HCT116 (cell line): ENCODE data around the gene HJURP. TPM values are rescaled to one million over a fixed set of nuclear protein-coding genes. Genes with fewer than 3 reads are reported as not detected.

Experiments
- ATAC-seq: fragments of 200-7000 bp; cut with Tn5 transposase; 2 replicates; pipeline ENCODE4 v1.9.1; 2020; ENCODE audit warnings: mild to moderate bottlenecking, moderate library complexity
- BruUV-seq: library from RNA; stranded (reverse); fragments of 400-500 nt; replicated peaks from 2 replicates; lab custom pipeline; 2021; lab: Mats Ljungman, UMichigan
- CTCF ChIA-PET: fragments of 300-600 bp; sonication (Branson Sonifier 250); formaldehyde crosslinking; loops from one replicate; lab custom pipeline; 2021; ENCODE audit warnings: antibody characterized with exemption; lab: Charles Lee
- POLR2A ChIA-PET: fragments of 300-600, 350-600 bp; sonication (Branson Sonifier 250); formaldehyde crosslinking; loops from one replicate; lab custom pipeline; 2021; ENCODE audit warnings: antibody characterized with exemption; lab: Charles Lee
- RAD21 ChIA-PET, 2 experiments: fragments of 300-600 bp; sonication (Branson Sonifier 250); formaldehyde crosslinking; loops; one replicate each; lab custom pipeline; 2023; ENCODE audit warnings: low total read pairs in 2 of 2; ENCODE audit not compliant: uncharacterized antibody in 2 of 2, unreplicated experiment in 2 of 2, low non-redundant PET in 1 of 2; lab: Charles Lee
- DNase-seq: peaks from one replicate; pipeline ENCODE4 v3.0.0-alpha.2; 2010; ENCODE audit warnings: low read depth, low spot score
- H2AFZ ChIP-seq: fragments of 200-600 bp; shearing (Covaris generic), sonication (generic); 2 replicates; pipeline ENCODE4 v1.6.1; 2017; ENCODE audit warnings: low read depth, mixed run types, mixed read lengths, antibody characterized with exemption, low read length; ENCODE audit not compliant: poor library complexity, severe bottlenecking
- H3K27ac ChIP-seq: 2 replicates; pipeline ENCODE4 v1.5.1; 2012; ENCODE audit warnings: low read depth, low read length
- H3K27me3 ChIP-seq: fragments of 200-600 bp; sonication (generic); 2 replicates; pipeline ENCODE4 v1.6.1; 2016; ENCODE audit warnings: mixed run types, low read length, mixed read lengths; ENCODE audit not compliant: insufficient read depth
- H3K36me3 ChIP-seq, 2 experiments: fragments of 200-500 bp in 1 of 2; fragments of 200-600 bp in 1 of 2; sonication (Bioruptor generic) in 1 of 2; sonication (generic) in 1 of 2; 2 replicates each; pipeline versions ENCODE4 v1.5.1 to v1.6.1; 2014 to 2016; ENCODE audit warnings: low read length in 2 of 2, inconsistent platforms in 1 of 2, mixed read lengths in 1 of 2, mixed run types in 1 of 2; ENCODE audit not compliant: insufficient read depth in 2 of 2, control insufficient read depth in 1 of 2
- H3K4me1 ChIP-seq, 2 experiments: fragments of 200-600 bp in 1 of 2; sonication (generic) in 1 of 2; 2 replicates each; pipeline versions ENCODE4 v1.5.1 to v1.6.1; 2012 to 2017; ENCODE audit warnings: low read length in 2 of 2, inconsistent platforms in 1 of 2, mild to moderate bottlenecking in 1 of 2, mixed read lengths in 1 of 2, mixed run types in 1 of 2, moderate library complexity in 1 of 2; ENCODE audit not compliant: insufficient read depth in 2 of 2, control insufficient read depth in 1 of 2
- H3K4me2 ChIP-seq: fragments of 200-600 bp; sonication (generic); 2 replicates; pipeline ENCODE4 v1.6.1; 2017; ENCODE audit warnings: mixed run types, low read length, mixed read lengths
- H3K4me3 ChIP-seq, 2 experiments: fragments of 200-600 bp in 1 of 2; sonication (generic) in 1 of 2; replicated peaks in 1 of 2; 2 replicates each; pipeline ENCODE4 v1.5.1; 2011 to 2016; ENCODE audit warnings: low read length in 2 of 2, control low read depth in 1 of 2, low read depth in 1 of 2, mild to moderate bottlenecking in 1 of 2, mixed read lengths in 1 of 2, mixed run types in 1 of 2
- H3K79me2 ChIP-seq: fragments of 200-600 bp; sonication (generic); 2 replicates; pipeline ENCODE4 v1.6.1; 2017; ENCODE audit warnings: mild to moderate bottlenecking, mixed run types, low read length, moderate library complexity, mixed read lengths; ENCODE audit not compliant: insufficient read depth
- H3K9ac ChIP-seq: fragments of 200-600 bp; sonication (generic); 2 replicates; pipeline ENCODE4 v1.6.1; 2016; ENCODE audit warnings: low read length, mixed read lengths
- H3K9me2 ChIP-seq: fragments of 200-600 bp; sonication (generic), shearing (Covaris generic); 2 replicates; pipeline ENCODE4 v1.6.1; 2017; ENCODE audit warnings: mixed run types, mild to moderate bottlenecking, moderate library complexity; ENCODE audit not compliant: insufficient read depth
- H3K9me3 ChIP-seq, 2 experiments: fragments of 200-500 bp in 1 of 2; fragments of 200-600 bp in 1 of 2; sonication (Bioruptor generic) in 1 of 2; sonication (generic) in 1 of 2; 2 replicates each; pipeline ENCODE4 v1.6.1; 2014 to 2017; ENCODE audit warnings: low read length in 2 of 2, mixed read lengths in 2 of 2, inconsistent platforms in 1 of 2, low read depth in 1 of 2, mild to moderate bottlenecking in 1 of 2, mixed run types in 1 of 2, moderate library complexity in 1 of 2; ENCODE audit not compliant: control insufficient read depth in 1 of 2, insufficient read depth in 1 of 2
- H4K20me1 ChIP-seq: fragments of 200-600 bp; sonication (generic), shearing (Covaris generic); 2 replicates; pipeline ENCODE4 v1.6.1; 2017; ENCODE audit warnings: mixed run types, mild to moderate bottlenecking, moderate library complexity; ENCODE audit not compliant: insufficient read depth
- CBX3 ChIP-seq: IDR thresholded peaks from 2 replicates; pipeline ENCODE4 v1.6.1; 2012; ENCODE audit warnings: low read depth
- CEBPB ChIP-seq: IDR thresholded peaks from 2 replicates; pipeline ENCODE4 v1.6.1; 2012; ENCODE audit warnings: low read depth
- EGR1 ChIP-seq: IDR thresholded peaks from 2 replicates; pipeline ENCODE4 v1.6.1; 2012; ENCODE audit warnings: low read depth
- ELF1 ChIP-seq: IDR thresholded peaks from 2 replicates; pipeline ENCODE4 v1.6.1; 2012; ENCODE audit warnings: low read depth, borderline replicate concordance
- EZH2 ChIP-seq: fragments of 200-600 bp; sonication (generic); IDR thresholded peaks from 2 replicates; pipeline ENCODE4 v1.6.1; 2017; ENCODE audit warnings: antibody characterized with exemption, mixed run types
- EZH2phosphoT487 ChIP-seq: fragments of 200-600 bp; IDR thresholded peaks from 2 replicates; pipeline ENCODE4 v1.6.1; 2018; ENCODE audit warnings: antibody characterized with exemption, borderline replicate concordance
- FOSL1 ChIP-seq: IDR thresholded peaks from 2 replicates; pipeline ENCODE4 v1.6.1; 2012; ENCODE audit warnings: low read depth
- JUND ChIP-seq: IDR thresholded peaks from 2 replicates; pipeline ENCODE4 v1.6.1; 2012
- POLR2AphosphoS5 ChIP-seq: IDR thresholded peaks from 2 replicates; pipeline ENCODE4 v1.6.1; 2011; ENCODE audit warnings: mild to moderate bottlenecking, low read depth, low read length, moderate library complexity
- RAD21 ChIP-seq: IDR thresholded peaks from 2 replicates; pipeline ENCODE4 v1.6.1; 2012; ENCODE audit warnings: low read depth, mild to moderate bottlenecking
- SIN3A ChIP-seq: IDR thresholded peaks from 2 replicates; pipeline ENCODE4 v1.6.1; 2012; ENCODE audit warnings: low read depth
- SP1 ChIP-seq: IDR thresholded peaks from 2 replicates; pipeline ENCODE4 v1.6.1; 2012; ENCODE audit warnings: low read depth
- SRF ChIP-seq: IDR thresholded peaks from 2 replicates; pipeline ENCODE4 v1.6.1; 2012; ENCODE audit warnings: low read depth
- TCF7L2 ChIP-seq: IDR thresholded peaks from 2 replicates; pipeline ENCODE4 v1.7.0; 2011; ENCODE audit warnings: borderline replicate concordance, inconsistent platforms; ENCODE audit not compliant: insufficient read depth, insufficient read length; ENCODE audit errors: extremely low read depth
- YY1 ChIP-seq: IDR thresholded peaks from 2 replicates; pipeline ENCODE4 v1.6.1; 2011; ENCODE audit warnings: low read length, low read depth, moderate library complexity, mild to moderate bottlenecking; ENCODE audit not compliant: insufficient replicate concordance; ENCODE audit errors: extremely low read depth
- ZFX ChIP-seq: fragments of 450-650 bp; IDR thresholded peaks from 2 replicates; pipeline ENCODE4 v1.6.1; 2017
- ZNF274 ChIP-seq: fragments of 200-500 bp; sonication (Bioruptor generic); IDR thresholded peaks from 2 replicates; pipeline ENCODE4 v1.6.1; 2014; ENCODE audit warnings: mild to moderate bottlenecking, low read depth, low read length, inconsistent platforms
- intact Hi-C: fragments of 100-400 bp; cut with micrococcal nuclease; formaldehyde crosslinking; loops from 2 replicates; pipeline ENCODE4 v1.10.0; 2022
- total RNA-seq: library from RNA; stranded (reverse); gene quantifications from one replicate; pipeline ENCODE4 v1.2.1, GENCODE V29; 2021; ENCODE audit not compliant: unreplicated experiment
- TF ChIP-seq, protein P1 (sequence below): IDR thresholded peaks from 2 replicates; pipeline ENCODE4 v1.6.1; 2012
- TF ChIP-seq, protein P2 (sequence below): IDR thresholded peaks from 2 replicates; pipeline ENCODE4 v1.6.1; 2012
- TF ChIP-seq, protein P3 (sequence below), 3 experiments: fragments of 200-600 bp in 1 of 3; sonication (generic) in 1 of 3; IDR thresholded peaks in 2 of 3; conservative IDR thresholded peaks in 1 of 3; 2 replicates each; pipeline ENCODE4 v1.5.1; 2012 to 2017; ENCODE audit warnings: low read depth in 2 of 3, low read length in 2 of 3, antibody characterized with exemption in 1 of 3, borderline replicate concordance in 1 of 3, control low read depth in 1 of 3, mild to moderate bottlenecking in 1 of 3, mixed read lengths in 1 of 3, mixed run types in 1 of 3, moderate library complexity in 1 of 3; ENCODE audit not compliant: insufficient read depth in 1 of 3

HJURP gene
- total RNA-seq, 1 experiment from 2014 or later = 64.1 TPM

DNA sequence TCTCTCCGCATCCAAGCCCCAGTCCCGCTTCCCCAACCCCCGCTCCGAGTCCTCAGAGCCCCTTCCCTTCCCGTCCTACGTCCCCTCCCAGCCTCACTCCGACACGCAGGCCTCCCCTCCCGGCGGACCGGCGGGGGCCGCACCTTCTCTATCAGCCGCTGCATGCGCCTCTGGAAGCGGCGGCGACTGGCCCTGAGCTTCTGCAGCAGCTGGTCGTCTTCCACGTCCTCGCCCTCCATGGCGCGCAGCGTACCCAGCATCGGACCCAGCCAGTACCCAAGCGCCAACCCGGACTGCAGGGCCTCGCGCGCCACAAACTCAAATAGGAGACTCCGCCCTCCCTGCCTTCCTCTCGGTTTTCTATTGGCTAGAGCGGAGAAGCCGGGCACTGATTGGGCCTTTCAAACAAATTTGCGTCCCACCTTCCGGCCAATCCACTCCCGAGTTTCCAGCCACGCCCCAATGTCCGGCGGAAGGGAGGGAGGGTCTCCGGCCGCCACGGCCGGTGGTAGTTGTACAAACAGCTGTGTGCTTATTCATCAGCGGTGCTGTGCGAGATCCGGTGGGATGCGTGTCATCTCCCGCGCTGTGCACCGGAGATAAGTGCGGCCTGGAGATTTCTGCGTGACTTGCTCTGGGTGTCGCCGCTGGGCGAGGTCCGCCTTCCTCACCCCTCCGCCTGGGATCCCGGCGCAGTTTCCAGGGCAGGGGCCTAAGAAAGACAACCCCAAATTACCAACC is at the start of gene HJURP (continued):
- TF ChIP-seq, protein P1, sequence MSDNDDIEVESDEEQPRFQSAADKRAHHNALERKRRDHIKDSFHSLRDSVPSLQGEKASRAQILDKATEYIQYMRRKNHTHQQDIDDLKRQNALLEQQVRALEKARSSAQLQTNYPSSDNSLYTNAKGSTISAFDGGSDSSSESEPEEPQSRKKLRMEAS = peak; percentile 79
- TF ChIP-seq EGR1 = no peak

DNA sequence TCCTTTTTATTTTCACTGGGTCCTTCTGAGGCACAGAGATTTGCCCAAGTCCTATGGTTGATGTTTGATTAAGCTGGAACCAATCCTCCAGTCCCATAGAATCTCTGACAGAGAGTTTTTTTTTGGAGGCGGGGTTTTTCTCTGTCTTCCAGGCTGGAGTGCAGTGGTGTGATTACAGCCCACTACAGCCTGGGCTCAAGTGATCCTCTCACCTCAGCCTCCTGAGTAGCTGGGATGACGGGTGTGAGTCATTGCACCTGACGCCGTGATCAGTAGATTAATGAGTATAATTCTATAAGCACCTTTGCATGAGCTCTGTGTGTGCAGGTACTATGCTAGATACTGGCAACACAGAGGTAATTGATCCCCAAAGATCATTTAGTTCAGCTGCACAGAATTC is 47.5 kb upstream of the HJURP start:
- Histone ChIP-seq H3K9ac (no peak overlapping the region), H3K27me3 (peaks cover 28% of the 10 kb centered on the region), H4K20me1 (no peaks in the 10 kb centered on the region), H3K4me3 (no peak overlapping the region), H3K79me2 (no peaks in the 10 kb centered on the region), H3K27ac (no peak overlapping the region), H3K9me3 (no peaks in the 10 kb centered on the region), H3K36me3 (no peaks in the 10 kb centered on the region), H3K4me2 (no peak overlapping the region), H2AFZ (no peak overlapping the region), H3K4me1 (no peaks in the 10 kb centered on the region), H3K9me2 (no peaks in the 10 kb centered on the region)
- ChIA-PET CTCF (no interaction called here), POLR2A (no interaction called here), RAD21 (no interaction called here)
- no peak for ATAC-seq
- no TSS peak for BruUV-seq
- DNase-seq = no peak
- TF ChIP-seq ZFX = no peak
- no peak for TF ChIP-seq RAD21
- TF ChIP-seq, protein P2, sequence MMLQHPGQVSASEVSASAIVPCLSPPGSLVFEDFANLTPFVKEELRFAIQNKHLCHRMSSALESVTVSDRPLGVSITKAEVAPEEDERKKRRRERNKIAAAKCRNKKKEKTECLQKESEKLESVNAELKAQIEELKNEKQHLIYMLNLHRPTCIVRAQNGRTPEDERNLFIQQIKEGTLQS = no peak
- no peak for TF ChIP-seq POLR2AphosphoS5
- TF ChIP-seq SRF = no peak
- TF ChIP-seq CEBPB = no peak
- no peak for TF ChIP-seq EGR1
- TF ChIP-seq CBX3 = no peak
- TF ChIP-seq ELF1 = no peak
- TF ChIP-seq SP1 = no peak
- no peak for TF ChIP-seq SIN3A
- no peak for TF ChIP-seq EZH2phosphoT487
- TF ChIP-seq TCF7L2 = no peak
- TF ChIP-seq, protein P1 = no peak
- TF ChIP-seq JUND = no peak
- no peak for TF ChIP-seq FOSL1
- no peak for TF ChIP-seq EZH2
- TF ChIP-seq ZNF274 = no peak
- TF ChIP-seq, protein P3, sequence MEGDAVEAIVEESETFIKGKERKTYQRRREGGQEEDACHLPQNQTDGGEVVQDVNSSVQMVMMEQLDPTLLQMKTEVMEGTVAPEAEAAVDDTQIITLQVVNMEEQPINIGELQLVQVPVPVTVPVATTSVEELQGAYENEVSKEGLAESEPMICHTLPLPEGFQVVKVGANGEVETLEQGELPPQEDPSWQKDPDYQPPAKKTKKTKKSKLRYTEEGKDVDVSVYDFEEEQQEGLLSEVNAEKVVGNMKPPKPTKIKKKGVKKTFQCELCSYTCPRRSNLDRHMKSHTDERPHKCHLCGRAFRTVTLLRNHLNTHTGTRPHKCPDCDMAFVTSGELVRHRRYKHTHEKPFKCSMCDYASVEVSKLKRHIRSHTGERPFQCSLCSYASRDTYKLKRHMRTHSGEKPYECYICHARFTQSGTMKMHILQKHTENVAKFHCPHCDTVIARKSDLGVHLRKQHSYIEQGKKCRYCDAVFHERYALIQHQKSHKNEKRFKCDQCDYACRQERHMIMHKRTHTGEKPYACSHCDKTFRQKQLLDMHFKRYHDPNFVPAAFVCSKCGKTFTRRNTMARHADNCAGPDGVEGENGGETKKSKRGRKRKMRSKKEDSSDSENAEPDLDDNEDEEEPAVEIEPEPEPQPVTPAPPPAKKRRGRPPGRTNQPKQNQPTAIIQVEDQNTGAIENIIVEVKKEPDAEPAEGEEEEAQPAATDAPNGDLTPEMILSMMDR (IDR thresholded peaks at IDR 0.05 in 2 of 3, conservative IDR thresholded peaks at IDR 0.05 in 1 of 3; ENCODE audit: borderline replicate concordance in 1 of 3, insufficient read depth in 1 of 3, low read depth in 2 of 3, low read length in 2 of 3) = no peak
- TF ChIP-seq YY1 = no peak
- intact Hi-C loops = no loop called here
